Osteocyte (in vitro differentiated cells): ENCODE data around the gene AAK1. TPM values are rescaled to one million over a fixed set of nuclear protein-coding genes. Genes with fewer than 3 reads are reported as not detected.
"Not testable (repeated sequence)": the region's sequence is repeated elsewhere in the genome, so short reads cannot be mapped to it uniquely, and the experiment has no call there.

ENCODE experiments used
- DNase-seq: peaks from one replicate; pipeline ENCODE4 v3.0.0; 2021; ENCODE audit warnings: mixed read lengths; ENCODE audit not compliant: unreplicated experiment; ENCODE audit errors: extremely low spot score
- H3K27ac Mint-ChIP-seq: one replicate; pipeline ENCODE4 v1.8.0; 2021; ENCODE audit warnings: mild to moderate bottlenecking, mixed read lengths; ENCODE audit not compliant: unreplicated experiment
- H3K27me3 Mint-ChIP-seq: one replicate; pipeline ENCODE4 v1.8.0; 2021; ENCODE audit warnings: mixed read lengths; ENCODE audit not compliant: unreplicated experiment
- H3K36me3 Mint-ChIP-seq: one replicate; pipeline ENCODE4 v1.8.0; 2021; ENCODE audit warnings: mixed read lengths; ENCODE audit not compliant: unreplicated experiment
- H3K4me1 Mint-ChIP-seq: one replicate; pipeline ENCODE4 v1.8.0; 2021; ENCODE audit warnings: mixed read lengths; ENCODE audit not compliant: unreplicated experiment
- H3K4me3 Mint-ChIP-seq: one replicate; pipeline ENCODE4 v1.8.0; 2021; ENCODE audit warnings: mild to moderate bottlenecking, moderate library complexity, mixed read lengths; ENCODE audit not compliant: unreplicated experiment
- H3K9me3 Mint-ChIP-seq: one replicate; pipeline ENCODE4 v1.8.0; 2021; ENCODE audit warnings: mixed read lengths; ENCODE audit not compliant: unreplicated experiment
- total RNA-seq: library from RNA; stranded (reverse); gene quantifications from 2 replicates; pipeline ENCODE4 v1.2.1, GENCODE V29; 2021
- TF ChIP-seq, protein P1 (sequence below): fragments of 200-600 bp; sonication (generic); IDR thresholded peaks from 2 replicates; pipeline ENCODE4 v1.5.0; 2021; ENCODE audit warnings: antibody characterized with exemption, mild to moderate bottlenecking, moderate library complexity

The AAK1 gene
- total RNA-seq, 1 donor from 2014 or later, result 66.0 TPM

- TF ChIP-seq, protein P1, sequence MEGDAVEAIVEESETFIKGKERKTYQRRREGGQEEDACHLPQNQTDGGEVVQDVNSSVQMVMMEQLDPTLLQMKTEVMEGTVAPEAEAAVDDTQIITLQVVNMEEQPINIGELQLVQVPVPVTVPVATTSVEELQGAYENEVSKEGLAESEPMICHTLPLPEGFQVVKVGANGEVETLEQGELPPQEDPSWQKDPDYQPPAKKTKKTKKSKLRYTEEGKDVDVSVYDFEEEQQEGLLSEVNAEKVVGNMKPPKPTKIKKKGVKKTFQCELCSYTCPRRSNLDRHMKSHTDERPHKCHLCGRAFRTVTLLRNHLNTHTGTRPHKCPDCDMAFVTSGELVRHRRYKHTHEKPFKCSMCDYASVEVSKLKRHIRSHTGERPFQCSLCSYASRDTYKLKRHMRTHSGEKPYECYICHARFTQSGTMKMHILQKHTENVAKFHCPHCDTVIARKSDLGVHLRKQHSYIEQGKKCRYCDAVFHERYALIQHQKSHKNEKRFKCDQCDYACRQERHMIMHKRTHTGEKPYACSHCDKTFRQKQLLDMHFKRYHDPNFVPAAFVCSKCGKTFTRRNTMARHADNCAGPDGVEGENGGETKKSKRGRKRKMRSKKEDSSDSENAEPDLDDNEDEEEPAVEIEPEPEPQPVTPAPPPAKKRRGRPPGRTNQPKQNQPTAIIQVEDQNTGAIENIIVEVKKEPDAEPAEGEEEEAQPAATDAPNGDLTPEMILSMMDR, result no peak
- no peaks in the 10 kb centered on the region for H3K9me3 Mint-ChIP-seq
- H3K36me3 Mint-ChIP-seq, result no peaks in the 10 kb centered on the region
- peak overlapping the region; percentile 60 for H3K27ac Mint-ChIP-seq
- H3K27me3 Mint-ChIP-seq, result no peaks in the 10 kb centered on the region
- H3K4me1 Mint-ChIP-seq, result peaks cover 72% of the 10 kb centered on the region
- DNase-seq, result no peak
- no peak overlapping the region for H3K4me3 Mint-ChIP-seq
These were observed 65.4 kb downstream of the AAK1 start for GRCh38 chr2:69578198-69578540.

GRCh38 chr2:69577467-69578197 lies 65.9 kb downstream of the AAK1 start:
- no peaks in the 10 kb centered on the region for H3K27me3 Mint-ChIP-seq
- TF ChIP-seq, protein P1, result no peak
- H3K9me3 Mint-ChIP-seq, result no peaks in the 10 kb centered on the region
- no peak overlapping the region for H3K4me3 Mint-ChIP-seq
- DNase-seq, result no peak
- H3K36me3 Mint-ChIP-seq, result no peaks in the 10 kb centered on the region
- peak overlapping the region; percentile 60 for H3K27ac Mint-ChIP-seq
- H3K4me1 Mint-ChIP-seq, result peaks cover 72% of the 10 kb centered on the region

- H3K27ac Mint-ChIP-seq, result no peak overlapping the region
- no peaks in the 10 kb centered on the region for H3K9me3 Mint-ChIP-seq
- DNase-seq, result no peak
- peaks cover 66% of the 10 kb centered on the region for H3K4me1 Mint-ChIP-seq
- no peak overlapping the region for H3K4me3 Mint-ChIP-seq
- no peaks in the 10 kb centered on the region for H3K27me3 Mint-ChIP-seq
- H3K36me3 Mint-ChIP-seq, result no peaks in the 10 kb centered on the region
- TF ChIP-seq, protein P1, result no peak
These were observed 66.7 kb downstream of the AAK1 start for GRCh38 chr2:69576880-69577279.

GRCh38 chr2:69575926-69576325 lies 67.6 kb downstream of the AAK1 start:
- no peaks in the 10 kb centered on the region for H3K27me3 Mint-ChIP-seq
- H3K9me3 Mint-ChIP-seq, result no peaks in the 10 kb centered on the region
- peaks cover 2% of the 10 kb centered on the region for H3K36me3 Mint-ChIP-seq
- peak overlapping the region; percentile 61 for H3K27ac Mint-ChIP-seq
- TF ChIP-seq, protein P1, result no peak
- peaks cover 64% of the 10 kb centered on the region for H3K4me1 Mint-ChIP-seq
- H3K4me3 Mint-ChIP-seq, result no peak overlapping the region
- no peak for DNase-seq

- H3K4me1 Mint-ChIP-seq, result peaks cover 66% of the 10 kb centered on the region
- peak overlapping the region; percentile 61 for H3K27ac Mint-ChIP-seq
- not testable (repeated sequence) for DNase-seq, H3K27me3 Mint-ChIP-seq, H3K36me3 Mint-ChIP-seq, H3K4me3 Mint-ChIP-seq, H3K9me3 Mint-ChIP-seq
These were observed 68.2 kb downstream of the AAK1 start for GRCh38 chr2:69575371-69575770.
